HepG2 (cell line): ENCODE results near the gene ITIH2. TPM values are rescaled to one million over a fixed set of nuclear protein-coding genes. Genes with fewer than 3 reads are reported as not detected.

Experiments
- ATF2 ChIP-seq: sonication (generic); formaldehyde crosslinking; IDR thresholded peaks from 2 replicates; pipeline ENCODE4 v1.4.0; 2020; ENCODE audit warnings: missing genetic modification reagents
- BORCS8-MEF2B ChIP-seq: sonication (generic); formaldehyde crosslinking; IDR thresholded peaks from 2 replicates; pipeline ENCODE4 v1.8.0; 2022; ENCODE audit warnings: mild to moderate bottlenecking, missing genetic modification reagents
- CC2D1A ChIP-seq: sonication (generic); formaldehyde crosslinking; IDR thresholded peaks from 2 replicates; pipeline ENCODE4 v1.8.1; 2023; ENCODE audit warnings: mild to moderate bottlenecking, missing genetic modification reagents
- CHD4 ChIP-seq: fragments of 200-600 bp; sonication (generic); IDR thresholded peaks from 2 replicates; pipeline ENCODE4 v1.7.0; 2017; ENCODE audit warnings: mild to moderate bottlenecking, low read length, borderline replicate concordance
- FIP1L1 ChIP-seq: fragments of 200-400 bp; formaldehyde crosslinking; IDR thresholded peaks from 2 replicates; pipeline ENCODE4 v1.6.1; 2018; ENCODE audit warnings: low read depth, mild to moderate bottlenecking, low read length, moderate library complexity, borderline replicate concordance; ENCODE audit not compliant: insufficient read depth
- FOXK1 ChIP-seq: sonication (generic); formaldehyde crosslinking; IDR thresholded peaks from 2 replicates; pipeline ENCODE4 v1.4.0; 2020; ENCODE audit warnings: low read depth, missing genetic modification reagents, borderline replicate concordance
- JDP2 ChIP-seq: sonication (generic); formaldehyde crosslinking; IDR thresholded peaks from 2 replicates; pipeline ENCODE4 v1.8.1; 2022; ENCODE audit warnings: missing genetic modification reagents, borderline replicate concordance
- KAT8 ChIP-seq: IDR thresholded peaks from 2 replicates; pipeline ENCODE4 v1.6.1; 2016; ENCODE audit warnings: missing genetic modification reagents, missing compliant biosample characterization
- KLF12 ChIP-seq: sonication (generic); formaldehyde crosslinking; IDR thresholded peaks from 2 replicates; pipeline ENCODE4 v1.4.0; 2020; ENCODE audit warnings: missing genetic modification reagents, borderline replicate concordance
- MEF2D ChIP-seq: sonication (generic); formaldehyde crosslinking; IDR thresholded peaks from 2 replicates; pipeline ENCODE4 v1.5.1; 2020; ENCODE audit warnings: mild to moderate bottlenecking, missing genetic modification reagents
- MXD3 ChIP-seq: IDR thresholded peaks from 2 replicates; pipeline ENCODE4 v1.6.1; 2016; ENCODE audit warnings: mild to moderate bottlenecking, missing biosample characterization, missing genetic modification reagents
- MXD4 ChIP-seq: IDR thresholded peaks from 2 replicates; pipeline ENCODE4 v1.6.1; 2016; ENCODE audit warnings: mild to moderate bottlenecking, missing biosample characterization, missing genetic modification reagents
- NRL ChIP-seq: sonication (generic); formaldehyde crosslinking; IDR thresholded peaks from 2 replicates; pipeline ENCODE4 v1.5.0; 2020; ENCODE audit warnings: missing genetic modification reagents, mild to moderate bottlenecking, moderate library complexity, borderline replicate concordance
- RFX5 ChIP-seq: IDR thresholded peaks from 2 replicates; pipeline ENCODE4 v1.6.1; 2011; ENCODE audit warnings: low read depth, low read length, improper control_type of control experiment
- ZBTB1 ChIP-seq: sonication (generic); formaldehyde crosslinking; IDR thresholded peaks from 2 replicates; pipeline ENCODE4 v1.4.0; 2020; ENCODE audit warnings: missing genetic modification reagents, borderline replicate concordance
- ZKSCAN1 ChIP-seq: fragments of 150-350 bp; IDR thresholded peaks from 2 replicates; pipeline ENCODE4 v1.6.1; 2014; ENCODE audit warnings: low read length
- ZNF552 ChIP-seq: sonication (generic); formaldehyde crosslinking; IDR thresholded peaks from 2 replicates; pipeline ENCODE4 v1.9.0; 2022; ENCODE audit warnings: missing genetic modification reagents, mild to moderate bottlenecking, borderline replicate concordance
- ZNF574 ChIP-seq: sonication (generic); formaldehyde crosslinking; IDR thresholded peaks from 2 replicates; pipeline ENCODE4 v1.4.0; 2020; ENCODE audit warnings: missing genetic modification reagents
- ZNF644 ChIP-seq: IDR thresholded peaks from 2 replicates; pipeline ENCODE4 v1.6.1; 2016; ENCODE audit warnings: low read depth
- ZNF652 ChIP-seq: IDR thresholded peaks from 2 replicates; pipeline ENCODE4 v1.6.1; 2016; ENCODE audit warnings: low read depth, borderline replicate concordance
- ZNF724P ChIP-seq: sonication (generic); formaldehyde crosslinking; IDR thresholded peaks from 2 replicates; pipeline ENCODE4 v1.8.0; 2022; ENCODE audit warnings: missing genetic modification reagents, borderline replicate concordance
- ZNF737 ChIP-seq: sonication (generic); formaldehyde crosslinking; IDR thresholded peaks from 2 replicates; pipeline ENCODE4 v1.5.0; 2020; ENCODE audit warnings: missing genetic modification reagents, mild to moderate bottlenecking, borderline replicate concordance
- polyA plus RNA-seq, 8 experiments: library from polyadenylated mRNA; depleted of rRNA in 3 of 8; stranded (reverse) in 7 of 8; unstranded in 1 of 8; fragments of >200 nt; fragmentation: Illumina TruSeq in 4 of 8; extraction: Trizol in 4 of 8; gene quantifications; 2 replicates each; pipeline versions ENCODE4 v1.2.1 to v1.2.3, GENCODE V29; 2011 to 2016; ENCODE audit warnings: low read depth in 4 of 8, missing spikeins in 1 of 8, mixed read lengths in 1 of 8; ENCODE audit not compliant: insufficient read depth in 1 of 8
- total RNA-seq, 5 experiments: library from RNA; depleted of rRNA; stranded (reverse); fragments of >200 nt; fragmentation: Illumina TruSeq; extraction: Trizol; gene quantifications; 2 replicates each; pipeline ENCODE4 v1.2.3, GENCODE V29; 2016; ENCODE audit warnings: low read depth in 1 of 5
- TF ChIP-seq, protein P1 (sequence below): sonication (generic); formaldehyde crosslinking; IDR thresholded peaks from 2 replicates; pipeline ENCODE4 v1.8.0; 2022; ENCODE audit warnings: mild to moderate bottlenecking, missing genetic modification reagents, borderline replicate concordance
- TF ChIP-seq, protein P2 (sequence below): IDR thresholded peaks from 2 replicates; pipeline ENCODE4 v1.6.1; 2016; ENCODE audit warnings: missing genetic modification reagents, missing compliant biosample characterization

Gene ITIH2
- total and polyA plus RNA-seq, 2 of the 13 experiments (the other 11 are each of a cell fraction or from before 2014, with no cell fraction given): 1,197 to 1,427 TPM

GRCh38 chr10:7703140-7703539, at the start of gene ITIH2 (continued):
- no peak for TF ChIP-seq ZNF574 (CRISPR knock-in tag)
- no peak for TF ChIP-seq ZBTB1
- no peak for TF ChIP-seq ZNF652 (CRISPR knock-in tag)
- TF ChIP-seq CHD4: no peak
- TF ChIP-seq FIP1L1: no peak
- no peak for TF ChIP-seq RFX5
- TF ChIP-seq ZNF644 (CRISPR knock-in tag): no peak
- TF ChIP-seq CC2D1A (CRISPR knock-in tag): no peak
- TF ChIP-seq ATF2 (CRISPR knock-in tag): peak; percentile 80
- TF ChIP-seq BORCS8-MEF2B (CRISPR knock-in tag): no peak
- TF ChIP-seq KLF12 (CRISPR knock-in tag): no peak
- TF ChIP-seq, protein P1, sequence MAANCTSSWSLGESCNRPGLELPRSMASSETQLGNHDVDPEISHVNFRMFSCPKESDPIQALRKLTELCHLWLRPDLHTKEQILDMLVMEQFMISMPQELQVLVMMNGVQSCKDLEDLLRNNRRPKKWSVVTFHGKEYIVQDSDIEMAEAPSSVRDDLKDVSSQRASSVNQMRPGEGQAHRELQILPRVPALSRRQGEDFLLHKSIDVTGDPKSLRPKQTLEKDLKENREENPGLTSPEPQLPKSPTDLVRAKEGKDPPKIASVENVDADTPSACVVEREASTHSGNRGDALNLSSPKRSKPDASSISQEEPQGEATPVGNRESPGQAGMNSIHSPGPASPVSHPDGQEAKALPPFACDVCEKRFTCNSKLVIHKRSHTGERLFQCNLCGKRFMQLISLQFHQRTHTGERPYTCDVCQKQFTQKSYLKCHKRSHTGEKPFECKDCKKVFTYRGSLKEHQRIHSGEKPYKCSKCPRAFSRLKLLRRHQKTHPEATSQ (CRISPR knock-in tag): no peak
- TF ChIP-seq NRL: no peak
- no peak for TF ChIP-seq ZNF552 (CRISPR knock-in tag)
- TF ChIP-seq FOXK1: no peak; the same call in 1 of the 2 replicates
- no peak for TF ChIP-seq ZKSCAN1
- no peak for TF ChIP-seq ZNF737 (CRISPR knock-in tag)
- TF ChIP-seq JDP2 (CRISPR knock-in tag): no peak
- no peak for TF ChIP-seq MXD4 (CRISPR knock-in tag)
- TF ChIP-seq KAT8: no peak; the same call in 1 of the 2 replicates
- TF ChIP-seq ZNF724P (CRISPR knock-in tag): no peak
- 0 out of 2 replicates have a peak, but pooled peaks have one; percentile 62 for TF ChIP-seq MEF2D (CRISPR knock-in tag)
- TF ChIP-seq MXD3 (CRISPR knock-in tag): no peak
- TF ChIP-seq, protein P2, sequence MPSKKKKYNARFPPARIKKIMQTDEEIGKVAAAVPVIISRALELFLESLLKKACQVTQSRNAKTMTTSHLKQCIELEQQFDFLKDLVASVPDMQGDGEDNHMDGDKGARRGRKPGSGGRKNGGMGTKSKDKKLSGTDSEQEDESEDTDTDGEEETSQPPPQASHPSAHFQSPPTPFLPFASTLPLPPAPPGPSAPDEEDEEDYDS (CRISPR knock-in tag): peak; percentile 72
